Transverse colon (tissue), 4 donors: ENCODE results near the gene MAJIN.
A peak's percentile ranks its signal among the peaks of the same experiment; 100 is the strongest.

Experiments used
- EP300 ChIP-seq: sonication (generic); formaldehyde crosslinking; IDR thresholded peaks from one replicate; pipeline ENCODE4 v1.6.1; 2017; ENCODE audit warnings: antibody characterized with exemption, low read depth
- POLR2AphosphoS5 ChIP-seq, 3 donors: sonication (generic); formaldehyde crosslinking; IDR thresholded peaks; one replicate each; pipeline ENCODE4 v1.6.1; 2016; ENCODE audit warnings: antibody characterized with exemption in 3 of 3
- TF ChIP-seq, protein P1 (sequence below), 5 experiments: fragments of 200-600 bp in 3 of 5; fragments of 450-650 bp in 2 of 5; sonication (generic) in 3 of 5; IDR thresholded peaks; 1 replicate in 2 of 5; 2 replicates in 3 of 5; pipeline ENCODE4 v1.5.1; 2016 to 2017; ENCODE audit warnings: antibody characterized with exemption in 5 of 5, inconsistent platforms in 3 of 5, mild to moderate bottlenecking in 2 of 5, moderate library complexity in 1 of 5

DNA sequence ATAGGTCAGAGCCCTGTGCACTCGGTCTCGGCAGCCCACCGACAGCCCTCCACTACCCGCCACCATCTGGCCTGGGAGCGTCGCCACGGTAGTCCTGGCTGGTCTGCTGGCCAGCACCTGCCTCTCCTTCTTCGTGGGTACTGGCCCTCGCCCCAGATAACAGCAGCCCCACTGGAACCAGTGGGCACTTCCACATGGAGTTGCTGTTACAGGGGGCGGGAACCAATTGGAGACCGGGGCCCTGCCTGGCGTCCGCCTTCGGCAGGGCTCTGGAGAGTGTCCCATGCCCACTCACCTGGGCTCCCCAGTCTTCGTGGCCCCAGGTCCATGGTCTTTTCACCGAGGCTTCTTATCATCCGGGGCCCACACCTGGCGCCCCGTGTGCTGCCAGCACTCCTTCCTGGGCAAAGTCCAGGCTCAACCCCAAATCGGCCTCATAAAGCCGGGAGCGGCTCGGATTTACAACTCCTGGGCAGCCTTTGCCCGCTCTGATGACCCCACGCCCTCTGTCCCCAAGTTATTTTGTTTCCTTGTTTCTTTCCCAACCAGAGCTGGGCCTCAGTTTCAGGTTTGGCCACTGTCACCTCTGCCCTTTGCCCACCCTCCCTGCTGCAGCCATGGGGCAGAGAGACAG, 80.6 kb downstream of the MAJIN start:
- TF ChIP-seq, protein P1, sequence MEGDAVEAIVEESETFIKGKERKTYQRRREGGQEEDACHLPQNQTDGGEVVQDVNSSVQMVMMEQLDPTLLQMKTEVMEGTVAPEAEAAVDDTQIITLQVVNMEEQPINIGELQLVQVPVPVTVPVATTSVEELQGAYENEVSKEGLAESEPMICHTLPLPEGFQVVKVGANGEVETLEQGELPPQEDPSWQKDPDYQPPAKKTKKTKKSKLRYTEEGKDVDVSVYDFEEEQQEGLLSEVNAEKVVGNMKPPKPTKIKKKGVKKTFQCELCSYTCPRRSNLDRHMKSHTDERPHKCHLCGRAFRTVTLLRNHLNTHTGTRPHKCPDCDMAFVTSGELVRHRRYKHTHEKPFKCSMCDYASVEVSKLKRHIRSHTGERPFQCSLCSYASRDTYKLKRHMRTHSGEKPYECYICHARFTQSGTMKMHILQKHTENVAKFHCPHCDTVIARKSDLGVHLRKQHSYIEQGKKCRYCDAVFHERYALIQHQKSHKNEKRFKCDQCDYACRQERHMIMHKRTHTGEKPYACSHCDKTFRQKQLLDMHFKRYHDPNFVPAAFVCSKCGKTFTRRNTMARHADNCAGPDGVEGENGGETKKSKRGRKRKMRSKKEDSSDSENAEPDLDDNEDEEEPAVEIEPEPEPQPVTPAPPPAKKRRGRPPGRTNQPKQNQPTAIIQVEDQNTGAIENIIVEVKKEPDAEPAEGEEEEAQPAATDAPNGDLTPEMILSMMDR (IDR thresholded peaks at IDR 0.05) = no peak
- TF ChIP-seq EP300 (peak; percentile 80), POLR2AphosphoS5 (IDR thresholded peaks at IDR 0.05) (peak in 2 of 3 donors; percentile 73 to 85)
